HepG2 (cell line): ENCODE data around the gene TFF2. TPM values are rescaled to one million over a fixed set of nuclear protein-coding genes. Genes with fewer than 3 reads are reported as not detected.

ENCODE experiments used
- ATF1 ChIP-seq: IDR thresholded peaks from 2 replicates; pipeline ENCODE4 v1.6.1; 2016; ENCODE audit warnings: mild to moderate bottlenecking, control low read depth
- CREBL2 ChIP-seq: sonication (generic); formaldehyde crosslinking; IDR thresholded peaks from 2 replicates; pipeline ENCODE4 v1.8.1; 2023; ENCODE audit warnings: missing genetic modification reagents, mild to moderate bottlenecking, borderline replicate concordance
- HMG20B ChIP-seq: conservative IDR thresholded peaks from 2 replicates; pipeline ENCODE4 v1.6.1; 2016; ENCODE audit warnings: missing genetic modification reagents, missing compliant biosample characterization
- SIX1 ChIP-seq: sonication (generic); formaldehyde crosslinking; IDR thresholded peaks from 2 replicates; pipeline ENCODE4 v1.4.0; 2020; ENCODE audit warnings: missing genetic modification reagents, borderline replicate concordance
- SMC3 ChIP-seq: IDR thresholded peaks from 2 replicates; pipeline ENCODE4 v1.6.1; 2011; ENCODE audit warnings: low read length, improper control_type of control experiment
- STAG1 ChIP-seq: sonication (generic); formaldehyde crosslinking; IDR thresholded peaks from 2 replicates; pipeline ENCODE4 v1.4.0; 2020; ENCODE audit warnings: missing genetic modification reagents
- polyA plus RNA-seq, 8 experiments: library from polyadenylated mRNA; depleted of rRNA in 3 of 8; stranded (reverse) in 7 of 8; unstranded in 1 of 8; fragments of >200 nt; fragmentation: Illumina TruSeq in 4 of 8; extraction: Trizol in 4 of 8; gene quantifications; 2 replicates each; pipeline versions ENCODE4 v1.2.1 to v1.2.3, GENCODE V29; 2011 to 2016; ENCODE audit warnings: low read depth in 4 of 8, missing spikeins in 1 of 8, mixed read lengths in 1 of 8; ENCODE audit not compliant: insufficient read depth in 1 of 8
- total RNA-seq, 5 experiments: library from RNA; depleted of rRNA; stranded (reverse); fragments of >200 nt; fragmentation: Illumina TruSeq; extraction: Trizol; gene quantifications; 2 replicates each; pipeline ENCODE4 v1.2.3, GENCODE V29; 2016; ENCODE audit warnings: low read depth in 1 of 5
- TF ChIP-seq, protein P1 (sequence below): sonication (generic); formaldehyde crosslinking; IDR thresholded peaks from 2 replicates; pipeline ENCODE4 v1.5.0; 2020; ENCODE audit warnings: mild to moderate bottlenecking, missing genetic modification reagents, moderate library complexity
- TF ChIP-seq, protein P2 (sequence below): sonication (generic); formaldehyde crosslinking; conservative IDR thresholded peaks from 2 replicates; pipeline ENCODE4 v1.8.0; 2022; ENCODE audit warnings: missing genetic modification reagents
- TF ChIP-seq, protein P3 (sequence below): sonication (generic); formaldehyde crosslinking; IDR thresholded peaks from 2 replicates; pipeline ENCODE4 v1.4.0; 2020; ENCODE audit warnings: mild to moderate bottlenecking, missing genetic modification reagents
- TF ChIP-seq, protein P4 (sequence below): sonication (generic); formaldehyde crosslinking; IDR thresholded peaks from 2 replicates; pipeline ENCODE4 v1.5.0; 2020; ENCODE audit warnings: mild to moderate bottlenecking, missing genetic modification reagents, borderline replicate concordance
- TF ChIP-seq, protein P5 (sequence below): sonication (generic); formaldehyde crosslinking; IDR thresholded peaks from 2 replicates; pipeline ENCODE4 v1.4.0; 2020; ENCODE audit warnings: missing genetic modification reagents

Gene TFF2
- total and polyA plus RNA-seq, 2 of the 13 experiments (the other 11 are each of a cell fraction or from before 2014, with no cell fraction given) = 1.5 TPM; not detected in 1

GRCh38 chr21:42319851-42320572 is 30.8 kb downstream of the TFF2 start (continued):
- TF ChIP-seq, protein P1, sequence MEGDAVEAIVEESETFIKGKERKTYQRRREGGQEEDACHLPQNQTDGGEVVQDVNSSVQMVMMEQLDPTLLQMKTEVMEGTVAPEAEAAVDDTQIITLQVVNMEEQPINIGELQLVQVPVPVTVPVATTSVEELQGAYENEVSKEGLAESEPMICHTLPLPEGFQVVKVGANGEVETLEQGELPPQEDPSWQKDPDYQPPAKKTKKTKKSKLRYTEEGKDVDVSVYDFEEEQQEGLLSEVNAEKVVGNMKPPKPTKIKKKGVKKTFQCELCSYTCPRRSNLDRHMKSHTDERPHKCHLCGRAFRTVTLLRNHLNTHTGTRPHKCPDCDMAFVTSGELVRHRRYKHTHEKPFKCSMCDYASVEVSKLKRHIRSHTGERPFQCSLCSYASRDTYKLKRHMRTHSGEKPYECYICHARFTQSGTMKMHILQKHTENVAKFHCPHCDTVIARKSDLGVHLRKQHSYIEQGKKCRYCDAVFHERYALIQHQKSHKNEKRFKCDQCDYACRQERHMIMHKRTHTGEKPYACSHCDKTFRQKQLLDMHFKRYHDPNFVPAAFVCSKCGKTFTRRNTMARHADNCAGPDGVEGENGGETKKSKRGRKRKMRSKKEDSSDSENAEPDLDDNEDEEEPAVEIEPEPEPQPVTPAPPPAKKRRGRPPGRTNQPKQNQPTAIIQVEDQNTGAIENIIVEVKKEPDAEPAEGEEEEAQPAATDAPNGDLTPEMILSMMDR (CRISPR knock-in tag) = peak; percentile 39
- TF ChIP-seq, protein P2, sequence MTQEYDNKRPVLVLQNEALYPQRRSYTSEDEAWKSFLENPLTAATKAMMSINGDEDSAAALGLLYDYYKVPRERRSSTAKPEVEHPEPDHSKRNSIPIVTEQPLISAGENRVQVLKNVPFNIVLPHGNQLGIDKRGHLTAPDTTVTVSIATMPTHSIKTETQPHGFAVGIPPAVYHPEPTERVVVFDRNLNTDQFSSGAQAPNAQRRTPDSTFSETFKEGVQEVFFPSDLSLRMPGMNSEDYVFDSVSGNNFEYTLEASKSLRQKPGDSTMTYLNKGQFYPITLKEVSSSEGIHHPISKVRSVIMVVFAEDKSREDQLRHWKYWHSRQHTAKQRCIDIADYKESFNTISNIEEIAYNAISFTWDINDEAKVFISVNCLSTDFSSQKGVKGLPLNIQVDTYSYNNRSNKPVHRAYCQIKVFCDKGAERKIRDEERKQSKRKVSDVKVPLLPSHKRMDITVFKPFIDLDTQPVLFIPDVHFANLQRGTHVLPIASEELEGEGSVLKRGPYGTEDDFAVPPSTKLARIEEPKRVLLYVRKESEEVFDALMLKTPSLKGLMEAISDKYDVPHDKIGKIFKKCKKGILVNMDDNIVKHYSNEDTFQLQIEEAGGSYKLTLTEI (CRISPR knock-in tag) = no peak
- TF ChIP-seq, protein P3, sequence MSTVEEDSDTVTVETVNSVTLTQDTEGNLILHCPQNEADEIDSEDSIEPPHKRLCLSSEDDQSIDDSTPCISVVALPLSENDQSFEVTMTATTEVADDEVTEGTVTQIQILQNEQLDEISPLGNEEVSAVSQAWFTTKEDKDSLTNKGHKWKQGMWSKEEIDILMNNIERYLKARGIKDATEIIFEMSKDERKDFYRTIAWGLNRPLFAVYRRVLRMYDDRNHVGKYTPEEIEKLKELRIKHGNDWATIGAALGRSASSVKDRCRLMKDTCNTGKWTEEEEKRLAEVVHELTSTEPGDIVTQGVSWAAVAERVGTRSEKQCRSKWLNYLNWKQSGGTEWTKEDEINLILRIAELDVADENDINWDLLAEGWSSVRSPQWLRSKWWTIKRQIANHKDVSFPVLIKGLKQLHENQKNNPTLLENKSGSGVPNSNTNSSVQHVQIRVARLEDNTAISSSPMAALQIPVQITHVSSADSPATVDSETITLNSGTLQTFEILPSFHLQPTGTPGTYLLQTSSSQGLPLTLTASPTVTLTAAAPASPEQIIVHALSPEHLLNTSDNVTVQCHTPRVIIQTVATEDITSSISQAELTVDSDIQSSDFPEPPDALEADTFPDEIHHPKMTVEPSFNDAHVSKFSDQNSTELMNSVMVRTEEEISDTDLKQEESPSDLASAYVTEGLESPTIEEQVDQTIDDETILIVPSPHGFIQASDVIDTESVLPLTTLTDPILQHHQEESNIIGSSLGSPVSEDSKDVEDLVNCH (CRISPR knock-in tag) = no peak
- TF ChIP-seq HMG20B (CRISPR knock-in tag) = no peak
- TF ChIP-seq, protein P4, sequence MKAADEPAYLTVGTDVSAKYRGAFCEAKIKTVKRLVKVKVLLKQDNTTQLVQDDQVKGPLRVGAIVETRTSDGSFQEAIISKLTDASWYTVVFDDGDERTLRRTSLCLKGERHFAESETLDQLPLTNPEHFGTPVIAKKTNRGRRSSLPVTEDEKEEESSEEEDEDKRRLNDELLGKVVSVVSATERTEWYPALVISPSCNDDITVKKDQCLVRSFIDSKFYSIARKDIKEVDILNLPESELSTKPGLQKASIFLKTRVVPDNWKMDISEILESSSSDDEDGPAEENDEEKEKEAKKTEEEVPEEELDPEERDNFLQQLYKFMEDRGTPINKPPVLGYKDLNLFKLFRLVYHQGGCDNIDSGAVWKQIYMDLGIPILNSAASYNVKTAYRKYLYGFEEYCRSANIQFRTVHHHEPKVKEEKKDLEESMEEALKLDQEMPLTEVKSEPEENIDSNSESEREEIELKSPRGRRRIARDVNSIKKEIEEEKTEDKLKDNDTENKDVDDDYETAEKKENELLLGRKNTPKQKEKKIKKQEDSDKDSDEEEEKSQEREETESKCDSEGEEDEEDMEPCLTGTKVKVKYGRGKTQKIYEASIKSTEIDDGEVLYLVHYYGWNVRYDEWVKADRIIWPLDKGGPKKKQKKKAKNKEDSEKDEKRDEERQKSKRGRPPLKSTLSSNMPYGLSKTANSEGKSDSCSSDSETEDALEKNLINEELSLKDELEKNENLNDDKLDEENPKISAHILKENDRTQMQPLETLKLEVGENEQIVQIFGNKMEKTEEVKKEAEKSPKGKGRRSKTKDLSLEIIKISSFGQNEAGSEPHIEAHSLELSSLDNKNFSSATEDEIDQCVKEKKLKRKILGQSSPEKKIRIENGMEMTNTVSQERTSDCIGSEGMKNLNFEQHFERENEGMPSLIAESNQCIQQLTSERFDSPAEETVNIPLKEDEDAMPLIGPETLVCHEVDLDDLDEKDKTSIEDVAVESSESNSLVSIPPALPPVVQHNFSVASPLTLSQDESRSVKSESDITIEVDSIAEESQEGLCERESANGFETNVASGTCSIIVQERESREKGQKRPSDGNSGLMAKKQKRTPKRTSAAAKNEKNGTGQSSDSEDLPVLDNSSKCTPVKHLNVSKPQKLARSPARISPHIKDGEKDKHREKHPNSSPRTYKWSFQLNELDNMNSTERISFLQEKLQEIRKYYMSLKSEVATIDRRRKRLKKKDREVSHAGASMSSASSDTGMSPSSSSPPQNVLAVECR (CRISPR knock-in tag) = no peak
- TF ChIP-seq CREBL2 = no peak
- no peak for TF ChIP-seq ATF1 (CRISPR knock-in tag)
- TF ChIP-seq STAG1 (CRISPR knock-in tag) = peak; percentile 16; the same call in 1 of the 2 replicates
- no peak for TF ChIP-seq SIX1
- TF ChIP-seq SMC3 = no peak
- TF ChIP-seq, protein P5, sequence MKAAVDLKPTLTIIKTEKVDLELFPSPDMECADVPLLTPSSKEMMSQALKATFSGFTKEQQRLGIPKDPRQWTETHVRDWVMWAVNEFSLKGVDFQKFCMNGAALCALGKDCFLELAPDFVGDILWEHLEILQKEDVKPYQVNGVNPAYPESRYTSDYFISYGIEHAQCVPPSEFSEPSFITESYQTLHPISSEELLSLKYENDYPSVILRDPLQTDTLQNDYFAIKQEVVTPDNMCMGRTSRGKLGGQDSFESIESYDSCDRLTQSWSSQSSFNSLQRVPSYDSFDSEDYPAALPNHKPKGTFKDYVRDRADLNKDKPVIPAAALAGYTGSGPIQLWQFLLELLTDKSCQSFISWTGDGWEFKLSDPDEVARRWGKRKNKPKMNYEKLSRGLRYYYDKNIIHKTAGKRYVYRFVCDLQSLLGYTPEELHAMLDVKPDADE = no peak
